ENCODE results near the gene TMEM248.

GRCh38 chr7:66899552-66900280 lies 21.3 kb upstream of the TMEM248 start:
- TF ChIP-seq CTCF (IDR thresholded peaks at IDR 0.05 in 4 of 5, conservative IDR thresholded peaks at IDR 0.05 in 1 of 5) (no peak), POLR2A (IDR thresholded peaks at IDR 0.05) (no peak)
